Esophagus muscularis mucosa (tissue), 3 donors: Measurements from ENCODE around the gene GTF3C4.

Source experiments
- EP300 ChIP-seq: sonication (generic); formaldehyde crosslinking; IDR thresholded peaks from one replicate; pipeline ENCODE4 v1.6.1; 2017; ENCODE audit warnings: antibody characterized with exemption
- TF ChIP-seq, protein P1 (sequence below), 3 experiments: fragments of 200-600 bp in 2 of 3; fragments of 450-650 bp in 1 of 3; sonication (generic) in 2 of 3; IDR thresholded peaks; one replicate each; pipeline ENCODE4 v1.5.1; 2017 to 2019; ENCODE audit warnings: antibody characterized with exemption in 3 of 3, mild to moderate bottlenecking in 2 of 3, moderate library complexity in 1 of 3

DNA sequence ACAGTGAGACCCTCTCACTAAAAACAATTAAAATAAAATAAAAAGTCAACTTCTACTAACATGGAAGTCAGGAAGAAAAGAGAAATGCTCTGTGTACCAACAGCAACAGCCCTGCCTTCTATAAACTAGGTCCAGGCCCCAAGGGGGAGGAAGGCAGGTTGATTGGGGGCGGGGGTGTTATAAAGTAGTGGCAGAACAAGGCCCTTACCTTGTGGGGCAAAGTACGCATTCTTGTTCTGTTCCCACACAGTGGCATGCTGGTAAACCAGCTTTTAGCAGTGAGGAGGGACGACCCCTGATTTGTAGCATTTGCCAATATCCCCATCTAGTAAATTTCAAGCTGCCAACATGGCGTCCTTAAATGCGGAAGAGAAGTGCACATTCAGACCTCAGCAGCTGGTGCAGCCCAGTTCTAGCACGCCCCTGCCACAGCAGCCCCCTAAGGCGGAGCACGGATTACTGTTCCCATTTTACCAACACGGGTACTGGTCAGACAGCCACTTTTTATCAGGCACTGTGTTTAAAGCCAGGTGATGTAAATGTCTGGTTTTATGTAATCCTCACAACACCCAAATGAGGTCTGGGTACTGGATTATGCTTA is 69.5 kb downstream of the GTF3C4 start:
- TF ChIP-seq, protein P1, sequence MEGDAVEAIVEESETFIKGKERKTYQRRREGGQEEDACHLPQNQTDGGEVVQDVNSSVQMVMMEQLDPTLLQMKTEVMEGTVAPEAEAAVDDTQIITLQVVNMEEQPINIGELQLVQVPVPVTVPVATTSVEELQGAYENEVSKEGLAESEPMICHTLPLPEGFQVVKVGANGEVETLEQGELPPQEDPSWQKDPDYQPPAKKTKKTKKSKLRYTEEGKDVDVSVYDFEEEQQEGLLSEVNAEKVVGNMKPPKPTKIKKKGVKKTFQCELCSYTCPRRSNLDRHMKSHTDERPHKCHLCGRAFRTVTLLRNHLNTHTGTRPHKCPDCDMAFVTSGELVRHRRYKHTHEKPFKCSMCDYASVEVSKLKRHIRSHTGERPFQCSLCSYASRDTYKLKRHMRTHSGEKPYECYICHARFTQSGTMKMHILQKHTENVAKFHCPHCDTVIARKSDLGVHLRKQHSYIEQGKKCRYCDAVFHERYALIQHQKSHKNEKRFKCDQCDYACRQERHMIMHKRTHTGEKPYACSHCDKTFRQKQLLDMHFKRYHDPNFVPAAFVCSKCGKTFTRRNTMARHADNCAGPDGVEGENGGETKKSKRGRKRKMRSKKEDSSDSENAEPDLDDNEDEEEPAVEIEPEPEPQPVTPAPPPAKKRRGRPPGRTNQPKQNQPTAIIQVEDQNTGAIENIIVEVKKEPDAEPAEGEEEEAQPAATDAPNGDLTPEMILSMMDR (IDR thresholded peaks at IDR 0.05): no peak
- TF ChIP-seq EP300: no peak
